ENCODE measurements around the gene SYT2.
"Not testable (repeated sequence)": the region's sequence is repeated elsewhere in the genome, so short reads cannot be mapped to it uniquely, and the experiment has no call there.

GRCh38 chr1:202638701-202639305 is 71.5 kb downstream of the SYT2 start:
- TF ChIP-seq PRRX2 (CRISPR knock-in tag; IDR thresholded peaks at IDR 0.05); ZNF396 (CRISPR knock-in tag; IDR thresholded peaks at IDR 0.05; ENCODE audit: borderline replicate concordance); MXD4 (CRISPR knock-in tag; IDR thresholded peaks at IDR 0.05; ENCODE audit: borderline replicate concordance); NFE2L1 (CRISPR knock-in tag; IDR thresholded peaks at IDR 0.05); ZBTB43 (CRISPR knock-in tag; IDR thresholded peaks at IDR 0.05); ZNF512 (CRISPR knock-in tag; IDR thresholded peaks at IDR 0.05; ENCODE audit: borderline replicate concordance); CTCF (IDR thresholded peaks at IDR 0.05); ETV6 (CRISPR knock-in tag; IDR thresholded peaks at IDR 0.05); SP1 (CRISPR knock-in tag; conservative IDR thresholded peaks at IDR 0.05); ZBTB21 (CRISPR knock-in tag; IDR thresholded peaks at IDR 0.05; ENCODE audit: borderline replicate concordance); SOX15 (CRISPR knock-in tag; IDR thresholded peaks at IDR 0.05); NFYB (CRISPR knock-in tag; conservative IDR thresholded peaks at IDR 0.05; ENCODE audit: low read depth): not testable (repeated sequence)
- TF ChIP-seq, protein P1, sequence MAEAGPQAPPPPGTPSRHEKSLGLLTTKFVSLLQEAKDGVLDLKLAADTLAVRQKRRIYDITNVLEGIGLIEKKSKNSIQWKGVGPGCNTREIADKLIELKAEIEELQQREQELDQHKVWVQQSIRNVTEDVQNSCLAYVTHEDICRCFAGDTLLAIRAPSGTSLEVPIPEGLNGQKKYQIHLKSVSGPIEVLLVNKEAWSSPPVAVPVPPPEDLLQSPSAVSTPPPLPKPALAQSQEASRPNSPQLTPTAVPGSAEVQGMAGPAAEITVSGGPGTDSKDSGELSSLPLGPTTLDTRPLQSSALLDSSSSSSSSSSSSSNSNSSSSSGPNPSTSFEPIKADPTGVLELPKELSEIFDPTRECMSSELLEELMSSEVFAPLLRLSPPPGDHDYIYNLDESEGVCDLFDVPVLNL (CRISPR knock-in tag; IDR thresholded peaks at IDR 0.05; ENCODE audit: borderline replicate concordance, low read depth) = not testable (repeated sequence)
- TF ChIP-seq, protein P2, sequence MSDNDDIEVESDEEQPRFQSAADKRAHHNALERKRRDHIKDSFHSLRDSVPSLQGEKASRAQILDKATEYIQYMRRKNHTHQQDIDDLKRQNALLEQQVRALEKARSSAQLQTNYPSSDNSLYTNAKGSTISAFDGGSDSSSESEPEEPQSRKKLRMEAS (CRISPR knock-in tag; IDR thresholded peaks at IDR 0.05) = not testable (repeated sequence)

All from WTC11 (cell line).